HG02885 (cell line): ENCODE data around the gene SLFN11.
"Not testable (repeated sequence)": the region's sequence is repeated elsewhere in the genome, so short reads cannot be mapped to it uniquely, and the experiment has no call there.

Experiments used
- ATAC-seq: cut with Tn5 transposase; IDR thresholded peaks from one replicate; pipeline ENCODE4 v1.9.1; 2021; ENCODE audit warnings: mild to moderate bottlenecking; ENCODE audit not compliant: unreplicated experiment, poor library complexity

Gene SLFN11, protein sequence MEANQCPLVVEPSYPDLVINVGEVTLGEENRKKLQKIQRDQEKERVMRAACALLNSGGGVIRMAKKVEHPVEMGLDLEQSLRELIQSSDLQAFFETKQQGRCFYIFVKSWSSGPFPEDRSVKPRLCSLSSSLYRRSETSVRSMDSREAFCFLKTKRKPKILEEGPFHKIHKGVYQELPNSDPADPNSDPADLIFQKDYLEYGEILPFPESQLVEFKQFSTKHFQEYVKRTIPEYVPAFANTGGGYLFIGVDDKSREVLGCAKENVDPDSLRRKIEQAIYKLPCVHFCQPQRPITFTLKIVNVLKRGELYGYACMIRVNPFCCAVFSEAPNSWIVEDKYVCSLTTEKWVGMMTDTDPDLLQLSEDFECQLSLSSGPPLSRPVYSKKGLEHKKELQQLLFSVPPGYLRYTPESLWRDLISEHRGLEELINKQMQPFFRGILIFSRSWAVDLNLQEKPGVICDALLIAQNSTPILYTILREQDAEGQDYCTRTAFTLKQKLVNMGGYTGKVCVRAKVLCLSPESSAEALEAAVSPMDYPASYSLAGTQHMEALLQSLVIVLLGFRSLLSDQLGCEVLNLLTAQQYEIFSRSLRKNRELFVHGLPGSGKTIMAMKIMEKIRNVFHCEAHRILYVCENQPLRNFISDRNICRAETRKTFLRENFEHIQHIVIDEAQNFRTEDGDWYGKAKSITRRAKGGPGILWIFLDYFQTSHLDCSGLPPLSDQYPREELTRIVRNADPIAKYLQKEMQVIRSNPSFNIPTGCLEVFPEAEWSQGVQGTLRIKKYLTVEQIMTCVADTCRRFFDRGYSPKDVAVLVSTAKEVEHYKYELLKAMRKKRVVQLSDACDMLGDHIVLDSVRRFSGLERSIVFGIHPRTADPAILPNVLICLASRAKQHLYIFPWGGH

DNA sequence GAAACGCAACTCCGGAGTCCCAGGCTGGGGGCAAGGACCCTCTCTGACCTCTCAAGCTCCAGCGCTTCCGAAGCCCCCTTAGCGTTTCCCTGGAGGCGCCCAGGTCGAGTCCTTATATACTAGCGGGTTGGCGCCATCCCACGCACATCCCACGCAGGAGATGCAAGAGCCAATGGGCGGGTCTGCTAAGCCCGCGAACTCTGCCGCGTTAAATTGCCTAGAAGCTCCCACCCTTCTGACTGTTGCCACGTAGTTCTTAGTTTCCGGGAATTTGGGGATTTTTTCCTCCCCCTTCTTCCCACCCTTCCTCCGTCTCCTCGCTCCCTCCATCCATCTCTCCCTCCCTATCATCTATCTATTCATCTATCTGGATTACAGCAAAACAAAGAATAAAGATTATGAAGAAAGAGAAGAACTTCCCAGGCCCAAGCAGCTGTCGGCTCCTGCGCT is at the start of gene SLFN11:
Gene SLFN11, minus strand, starts transcription at position 88 of the 450 bp plus-strand sequence. CDS start 9,814 bp downstream, outside the sequence.
- peak; percentile 69 for ATAC-seq

DNA sequence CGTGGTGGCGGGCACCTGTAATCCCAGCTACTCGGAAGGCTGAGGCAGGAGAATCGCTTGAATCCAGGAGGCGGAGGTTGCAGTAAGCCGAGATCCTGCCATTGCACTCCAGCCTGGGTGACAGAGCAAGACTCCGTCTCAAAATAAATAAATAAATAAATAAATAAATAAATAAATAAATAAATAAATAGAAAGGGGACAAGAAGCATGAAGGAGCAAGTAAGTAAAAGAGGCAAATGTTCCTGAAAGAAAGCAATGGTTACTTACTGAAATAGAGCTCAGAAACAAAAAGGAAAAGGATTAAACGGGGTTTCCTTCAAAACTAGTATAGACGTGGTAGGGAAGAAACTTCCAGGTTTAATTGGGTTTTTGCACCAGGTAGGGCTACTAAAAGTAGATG is 47.6 kb upstream of the SLFN11 start:
- not testable (repeated sequence) for ATAC-seq

DNA sequence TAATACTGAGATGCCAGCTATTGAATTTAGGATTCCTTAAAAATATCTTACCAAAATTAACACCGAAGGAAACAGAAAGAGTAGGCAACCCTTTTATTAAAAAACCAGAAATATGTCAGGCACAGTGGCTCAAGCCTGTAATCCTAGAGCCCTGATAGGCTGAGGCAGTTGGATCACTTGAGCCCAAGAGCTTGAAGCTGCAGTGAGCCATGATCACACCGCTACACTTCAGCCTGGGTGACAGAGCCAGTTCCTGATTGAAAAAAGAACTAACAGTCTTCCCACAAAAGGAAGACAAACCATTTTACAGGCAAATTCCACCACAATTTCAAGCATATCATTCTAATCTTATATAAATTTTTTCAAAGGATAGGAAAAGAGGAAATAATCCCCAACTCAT is 43.2 kb upstream of the SLFN11 start:
- ATAC-seq: no peak

DNA sequence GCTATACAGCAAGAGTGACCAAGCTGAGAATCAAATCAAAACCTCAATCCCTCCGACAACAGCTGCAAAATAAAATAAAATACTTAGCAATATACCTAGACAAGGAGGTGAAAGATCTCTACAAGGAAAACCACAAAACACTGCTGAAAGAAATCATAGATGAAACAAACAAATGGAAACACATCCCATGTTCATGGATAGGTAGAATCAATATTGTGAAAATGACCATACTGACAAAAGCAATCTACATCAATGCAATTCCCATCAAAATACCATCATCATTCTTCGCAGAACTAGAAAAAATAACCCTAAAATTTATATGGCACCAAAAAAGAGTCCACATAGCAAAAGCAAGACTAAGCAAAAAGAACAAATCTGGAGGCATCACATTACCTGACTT is 41.3 kb upstream of the SLFN11 start:
- not testable (repeated sequence) for ATAC-seq

DNA sequence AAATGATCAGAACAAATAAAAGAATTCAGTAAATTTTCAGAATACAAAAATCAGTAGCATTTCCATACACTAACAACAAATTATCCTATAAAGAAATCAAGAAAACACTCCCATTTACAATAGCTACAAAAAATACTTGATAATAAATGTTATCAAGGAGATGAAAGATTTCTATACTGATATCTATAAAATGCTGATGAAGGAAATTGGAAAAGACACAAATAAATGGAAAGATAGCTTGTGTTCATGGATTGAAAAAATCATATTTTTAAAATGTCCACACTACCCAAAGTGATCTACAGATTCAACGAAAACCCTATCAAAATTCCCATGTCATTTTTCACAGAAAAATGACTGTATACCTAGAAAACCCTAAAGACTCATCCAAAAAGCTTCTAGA is 40.8 kb upstream of the SLFN11 start:
- no peak for ATAC-seq

DNA sequence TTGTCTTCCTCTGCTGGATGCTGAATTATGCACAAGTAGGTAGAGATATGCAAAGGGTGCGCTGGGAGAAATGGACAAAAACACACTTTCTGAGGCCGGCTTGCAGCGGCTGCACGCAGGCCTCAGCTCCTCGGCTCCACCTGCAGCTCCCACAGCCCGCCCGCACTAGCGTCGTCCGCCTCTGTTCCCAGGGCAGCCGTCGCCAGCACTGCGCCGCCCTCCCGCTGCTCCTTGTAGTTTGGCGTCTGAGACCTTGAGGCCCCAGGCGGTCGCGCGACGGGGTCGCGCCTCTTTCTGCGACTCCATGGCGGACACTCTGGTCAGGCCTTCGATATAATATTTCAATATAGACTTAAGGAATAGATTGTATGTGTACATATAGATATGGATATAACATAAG is 34.1 kb upstream of the SLFN11 start:
- no peak for ATAC-seq

DNA sequence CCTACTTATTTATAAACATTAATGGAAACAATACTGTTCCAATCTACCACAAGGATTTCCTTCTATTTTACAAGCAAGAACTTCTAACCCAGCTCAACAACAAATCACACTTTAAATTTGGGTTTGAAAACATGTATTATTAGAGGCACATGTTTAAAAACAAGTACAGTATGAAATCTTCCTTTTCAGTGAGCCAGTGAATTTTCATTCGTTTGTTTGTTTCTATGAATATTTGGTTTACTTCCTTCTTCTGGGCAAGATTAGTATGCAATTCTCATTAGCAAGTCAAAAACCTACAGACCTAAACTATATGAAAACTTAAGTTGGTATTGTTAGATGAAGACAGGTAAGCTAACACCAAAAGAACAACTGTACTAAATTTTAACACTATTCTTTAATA is 33.1 kb upstream of the SLFN11 start:
- ATAC-seq: no peak

DNA sequence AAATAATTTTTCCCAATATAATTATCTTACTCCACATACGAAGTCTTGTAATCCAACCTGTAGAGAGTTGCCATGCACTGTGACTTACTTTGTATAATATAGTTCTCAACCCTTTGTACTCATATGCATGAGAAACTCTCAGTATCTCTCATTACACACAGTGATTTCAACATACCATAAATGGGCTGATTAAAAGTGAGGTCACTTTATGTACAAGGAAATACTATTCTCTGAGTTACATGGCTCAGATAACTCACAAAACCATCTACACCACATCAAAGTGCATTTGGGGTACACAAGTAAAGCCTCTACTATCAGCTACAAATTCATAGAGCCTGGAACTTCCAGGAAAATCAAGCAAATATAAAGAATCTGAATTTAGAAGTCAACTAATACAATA is 30.9 kb upstream of the SLFN11 start:
- no peak for ATAC-seq

DNA sequence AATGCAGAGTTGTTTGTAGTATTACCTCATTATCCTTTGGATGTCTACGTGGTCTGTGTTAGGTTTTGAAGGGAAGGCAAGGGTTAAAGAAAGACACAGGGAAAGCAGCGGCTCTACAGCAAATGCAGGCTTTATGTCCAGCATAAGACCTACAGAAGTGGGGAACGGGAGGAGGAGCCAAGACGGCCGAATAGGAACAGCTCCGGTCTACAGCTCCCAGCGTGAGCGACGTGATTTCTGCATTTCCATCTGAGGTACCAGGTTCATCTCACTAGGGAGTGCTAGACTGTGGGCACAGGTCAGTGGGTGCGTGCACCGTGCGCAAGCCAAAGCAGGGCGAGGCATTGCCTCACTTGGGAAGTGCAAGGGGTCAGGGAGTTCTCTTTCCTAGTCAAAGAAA is 20.4 kb upstream of the SLFN11 start:
- ATAC-seq: not testable (repeated sequence)

DNA sequence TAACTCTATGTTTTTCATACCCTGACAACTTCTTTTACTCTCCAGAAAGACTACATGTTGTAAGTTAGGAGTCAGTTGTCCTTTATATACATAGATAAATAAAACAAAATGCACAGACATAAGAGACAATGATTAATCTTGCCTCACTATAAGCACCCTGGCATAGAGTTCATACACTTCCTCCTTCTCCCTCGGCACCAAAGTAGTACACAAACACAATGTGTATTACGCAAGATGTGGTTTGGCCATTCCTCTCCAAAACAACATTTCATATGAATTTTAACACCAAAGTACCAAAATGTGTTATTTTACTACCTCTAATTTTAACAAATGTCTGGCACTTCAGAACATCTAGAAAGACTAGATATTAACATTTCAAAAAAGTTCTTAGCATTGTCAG is 17.2 kb upstream of the SLFN11 start:
- no peak for ATAC-seq

DNA sequence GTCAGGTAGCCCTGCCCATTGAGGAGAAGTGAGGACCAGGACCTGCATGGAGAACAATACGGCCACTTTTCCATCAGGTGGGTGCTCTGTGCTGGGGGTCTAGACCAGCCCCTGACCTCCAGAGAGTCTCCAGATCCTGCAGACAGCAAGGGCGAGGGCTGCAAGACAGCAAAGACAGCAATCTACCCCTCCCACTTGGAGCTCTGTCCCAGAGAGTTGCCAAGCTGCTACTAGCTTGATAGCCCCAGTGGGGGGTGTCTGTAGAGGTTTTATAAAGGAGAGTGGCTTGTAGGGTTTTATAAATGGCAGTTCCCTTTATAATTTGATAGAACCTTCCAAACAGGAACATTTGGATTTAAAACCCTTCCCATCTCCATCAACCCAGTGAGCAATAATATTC is 16.7 kb upstream of the SLFN11 start:
- no peak for ATAC-seq

DNA sequence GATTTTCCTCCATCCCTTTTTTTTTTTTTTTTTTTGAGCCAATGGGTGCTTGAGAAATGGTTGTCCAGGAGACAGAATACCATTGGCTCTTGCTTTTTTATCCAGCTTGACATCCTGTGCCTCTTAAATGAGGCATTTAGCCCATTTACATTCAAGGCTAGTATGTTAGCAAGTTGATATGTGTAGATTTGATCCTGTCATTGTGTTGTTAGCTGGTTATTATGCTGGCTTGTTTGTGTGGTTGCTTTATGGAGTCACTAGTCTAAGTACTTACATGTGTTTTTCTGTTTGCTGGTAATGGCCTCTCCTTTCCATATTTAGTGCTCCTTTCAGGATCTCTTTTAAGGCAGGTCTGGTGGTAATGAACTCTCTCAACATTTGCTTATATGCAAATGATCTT is 14.1 kb upstream of the SLFN11 start:
- ATAC-seq: no peak

DNA sequence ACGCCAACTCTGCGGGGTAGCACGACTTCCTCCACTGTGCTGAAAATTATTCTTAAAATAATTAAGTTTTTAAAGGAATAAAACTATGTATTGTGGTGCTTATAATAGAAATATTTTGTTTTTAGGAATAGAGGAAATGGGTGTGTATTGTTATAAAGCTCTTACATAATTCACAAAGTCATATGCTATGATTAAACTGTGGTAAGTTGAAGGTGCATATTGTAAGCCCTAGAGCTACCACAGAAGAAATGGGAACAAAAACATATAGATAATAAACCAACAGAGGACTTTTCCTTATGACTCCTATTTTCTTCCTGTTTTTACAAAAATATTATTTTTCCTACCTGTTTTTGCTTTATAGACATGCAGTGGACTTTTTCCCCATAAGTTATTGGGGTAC is 4.3 kb upstream of the SLFN11 start:
- ATAC-seq: no peak

DNA sequence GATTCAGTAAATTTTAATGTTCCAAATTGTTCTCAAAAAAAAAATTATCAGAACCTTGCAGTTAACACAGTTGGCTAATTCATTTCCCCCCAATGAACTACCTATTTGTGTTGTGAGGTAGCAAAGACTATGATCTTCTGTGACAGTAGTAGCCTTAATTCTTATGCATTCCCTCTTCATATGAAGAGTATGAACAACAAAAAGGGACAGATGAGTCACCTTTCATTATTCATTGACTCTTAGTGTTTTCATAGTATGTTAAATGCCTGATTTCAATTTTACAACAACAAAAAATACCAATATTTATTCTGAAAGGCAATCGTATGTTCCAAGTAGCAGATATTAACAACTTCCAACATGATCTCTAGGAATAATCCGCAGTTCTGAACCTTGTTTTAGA is 3.6 kb upstream of the SLFN11 start:
- ATAC-seq: no peak

DNA sequence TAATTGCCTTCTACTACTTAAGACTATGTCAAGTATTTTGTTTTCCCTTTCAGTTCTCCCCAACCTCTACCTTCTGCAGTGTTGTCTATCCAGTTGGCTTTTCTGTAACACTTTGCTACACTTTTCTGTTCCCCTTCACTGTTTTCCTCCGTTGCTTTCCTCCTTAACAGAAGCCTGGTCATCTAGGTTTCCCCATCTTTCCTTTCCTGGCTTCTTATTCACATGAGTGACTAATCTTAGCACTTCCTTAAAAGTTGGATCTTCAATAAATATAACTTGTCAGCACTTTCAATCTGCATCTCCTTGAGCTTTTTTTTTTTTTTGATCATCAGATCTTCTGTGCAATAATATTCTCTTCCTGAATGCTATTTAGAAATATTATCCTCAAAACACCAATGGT is 2.8 kb upstream of the SLFN11 start:
- no peak for ATAC-seq

DNA sequence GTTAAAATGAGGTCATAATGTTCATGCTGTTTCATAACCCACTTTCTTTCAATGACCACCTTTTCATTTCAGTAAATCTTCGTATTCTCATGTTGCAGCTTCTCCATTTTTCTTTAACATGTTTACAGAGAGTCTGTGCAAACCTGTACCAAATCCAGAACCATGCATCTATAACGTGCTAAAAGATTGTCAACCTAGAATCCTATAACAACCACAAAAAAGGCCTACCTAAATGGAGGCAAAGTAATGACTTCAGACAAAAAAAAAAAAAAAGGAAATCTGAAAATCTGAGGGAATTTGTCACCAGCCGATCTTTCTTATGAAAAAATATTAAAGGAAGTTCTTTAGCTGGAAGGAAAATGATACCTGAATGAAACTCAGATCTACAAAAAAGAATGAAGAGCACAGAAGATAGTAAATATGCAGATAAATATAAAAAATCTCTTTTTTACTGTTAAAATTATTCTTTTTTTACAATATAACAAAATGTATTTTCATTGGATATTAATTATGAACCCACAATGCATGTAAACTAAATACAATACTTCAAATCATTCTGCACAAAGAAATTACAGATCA is 1.4 kb upstream of the SLFN11 start:
- ATAC-seq: no peak

DNA sequence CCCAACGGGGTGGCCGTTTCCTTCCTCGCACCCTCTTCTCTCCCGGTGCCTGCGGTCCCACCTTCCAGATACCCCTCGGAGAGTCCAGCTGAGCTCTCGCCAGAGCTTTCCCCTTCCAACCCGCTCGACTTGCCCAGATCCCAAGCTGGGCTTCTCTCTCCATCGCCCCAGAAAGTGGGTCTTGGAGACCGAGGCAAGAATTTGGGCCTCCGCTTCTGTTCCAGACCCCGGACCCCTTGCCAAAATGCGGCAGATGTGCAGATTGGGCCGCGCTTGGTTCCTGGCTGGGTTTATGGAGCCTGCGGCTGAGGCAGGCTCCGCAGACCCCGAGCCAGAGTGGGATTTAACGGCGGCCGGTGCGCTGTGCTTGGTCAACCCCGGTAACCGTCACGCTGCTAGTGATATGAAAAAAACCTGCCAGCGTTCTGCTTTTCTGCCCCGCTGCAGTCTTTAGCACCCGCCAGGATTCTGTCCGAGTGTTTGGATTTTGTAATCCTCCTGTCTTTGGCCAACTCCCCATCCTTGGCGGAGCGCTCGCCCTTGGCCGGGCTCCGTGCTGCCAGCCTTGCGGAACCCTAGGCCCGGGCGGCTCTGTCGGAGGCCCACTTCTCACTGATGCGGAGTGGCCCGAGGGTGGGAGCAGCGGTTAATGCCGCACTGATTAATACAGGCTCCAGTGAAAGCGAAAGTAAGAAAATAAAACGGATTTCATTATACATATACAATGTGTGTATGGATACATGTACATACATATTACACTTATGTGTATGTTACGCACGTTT is 754 bp upstream of the SLFN11 start:
- no peak for ATAC-seq

DNA sequence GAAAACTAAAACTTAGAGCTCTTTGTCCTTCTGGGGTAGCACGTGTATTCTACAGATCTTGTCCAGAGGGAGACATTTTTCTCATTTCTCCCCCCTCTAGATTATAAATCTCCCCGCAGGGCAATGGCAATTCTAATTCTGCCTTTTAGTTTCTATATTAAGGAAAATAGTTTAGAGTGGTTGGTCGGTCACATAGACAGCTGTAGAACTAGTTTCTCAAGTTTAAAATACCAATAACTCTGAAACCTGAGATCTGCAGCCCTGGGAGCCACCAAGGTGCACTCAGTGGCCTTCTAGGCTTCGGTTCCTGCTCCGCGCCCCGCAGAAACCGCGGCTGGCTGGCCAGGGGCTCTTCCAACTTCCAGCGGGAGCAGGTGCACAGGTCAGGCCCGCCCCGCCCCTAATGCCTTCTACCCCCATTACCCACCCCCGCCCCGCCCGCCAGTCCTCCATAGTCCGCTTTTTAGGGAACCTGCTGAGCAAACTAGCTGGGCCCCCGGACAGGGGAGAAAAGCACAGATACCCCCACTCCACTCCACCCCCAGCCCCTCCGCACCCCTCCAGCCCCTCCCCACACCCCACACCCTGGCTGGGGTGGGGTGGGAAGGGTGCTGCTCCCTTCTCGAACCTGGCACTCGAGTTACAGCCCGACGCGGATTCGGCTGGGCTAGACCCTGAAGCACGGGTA is 431 bp downstream of the SLFN11 start:
- peak; percentile 23 for ATAC-seq

DNA sequence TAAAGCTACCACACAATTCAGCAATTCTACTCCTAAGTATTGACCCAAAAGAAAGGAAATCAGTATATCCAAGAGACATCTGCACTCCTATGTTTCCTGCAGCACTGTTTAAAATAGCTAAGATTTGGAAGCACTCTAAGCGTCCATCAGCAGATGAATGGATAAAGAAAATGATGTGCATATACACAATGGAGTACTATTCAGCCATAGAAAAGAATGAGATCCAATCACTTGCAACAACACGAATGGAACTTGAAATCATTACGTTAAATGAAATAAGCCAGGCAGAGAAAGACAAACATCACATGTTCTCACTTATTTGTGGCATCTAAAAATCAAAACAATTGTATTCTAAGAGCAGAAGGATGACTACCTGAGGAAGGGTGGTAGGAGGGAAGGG is 1.5 kb downstream of the SLFN11 start:
- no peak for ATAC-seq
